GM12873 (cell line): ENCODE data around the gene MUTYH.

Experiments used
- CTCF ChIP-seq: IDR thresholded peaks from 2 replicates; pipeline ENCODE4 v1.5.1; 2012; ENCODE audit warnings: low read depth, mild to moderate bottlenecking, moderate library complexity, low read length, control low read depth; ENCODE audit not compliant: insufficient read depth; ENCODE audit errors: missing control alignments

The MUTYH gene

GRCh38 chr1:45326627-45327623 is 13.3 kb downstream of the MUTYH start, which contains the start of gene HPDL:
HPDL (plus strand) TSS chr1:45326895; CDS start chr1:45327149, 254 bp downstream.
- no peak for TF ChIP-seq CTCF

DNA sequence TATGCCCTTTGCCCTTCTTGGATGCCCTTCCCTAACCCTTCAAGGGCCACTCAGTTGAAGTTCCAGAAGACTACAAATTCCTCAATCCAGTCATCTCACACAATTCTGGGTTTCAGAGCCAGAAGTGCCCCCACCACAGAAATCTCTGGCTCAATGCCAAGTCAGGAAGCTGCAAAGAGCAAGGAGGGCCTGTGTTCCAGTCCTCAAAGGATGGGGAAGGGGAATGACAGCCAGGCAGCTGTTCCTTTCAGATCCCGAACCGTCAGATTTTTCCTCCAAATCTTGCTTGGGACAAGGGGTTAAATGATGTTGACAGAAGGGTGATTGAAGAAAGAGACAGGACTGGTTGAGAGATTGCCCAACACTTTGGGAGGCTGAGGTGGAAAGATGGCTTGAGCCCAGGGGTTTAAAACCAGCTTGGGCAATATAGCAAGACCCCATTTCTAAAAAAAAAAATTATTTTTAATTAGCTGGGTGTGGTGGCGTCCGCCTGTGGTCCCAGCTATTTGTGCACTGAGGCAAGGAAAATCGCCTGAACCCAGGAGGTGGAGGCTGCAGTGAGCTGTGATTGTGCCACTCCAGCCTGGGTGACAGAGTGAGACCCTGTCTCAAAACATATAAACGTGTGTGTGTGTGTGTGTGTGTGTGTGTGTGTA is 14.3 kb downstream of the MUTYH start:
- no peak for TF ChIP-seq CTCF

DNA sequence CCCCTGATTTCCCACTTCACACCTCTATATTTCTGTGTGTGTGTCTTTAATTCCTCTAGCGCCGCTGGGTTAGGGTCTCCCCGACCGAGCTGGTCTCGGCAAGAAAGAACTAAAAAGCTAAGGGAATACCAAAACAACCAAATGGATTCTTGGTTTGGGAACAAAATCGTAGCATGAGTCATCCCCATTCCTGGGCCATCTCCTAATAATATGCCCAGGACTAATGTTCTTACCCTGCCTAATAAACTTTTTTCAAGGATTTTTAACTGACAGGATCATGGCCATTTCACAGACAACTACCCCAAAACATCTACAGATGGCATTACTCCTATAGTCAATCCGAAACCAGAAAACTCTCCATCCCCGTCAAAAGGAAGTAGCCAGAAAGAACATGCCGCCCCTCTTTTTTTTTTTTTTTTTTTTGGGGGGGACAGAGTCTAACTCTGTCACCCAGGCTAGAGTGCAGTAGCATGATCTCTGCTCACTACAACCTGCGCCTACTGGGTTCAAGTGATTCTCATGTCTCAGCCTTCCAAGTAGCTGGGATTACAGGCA is 17.7 kb downstream of the MUTYH start:
- TF ChIP-seq CTCF = no peak

- no peak for TF ChIP-seq CTCF
Measured at GRCh38 chr1:45321444-45321843, 18.8 kb downstream of the MUTYH start.

DNA sequence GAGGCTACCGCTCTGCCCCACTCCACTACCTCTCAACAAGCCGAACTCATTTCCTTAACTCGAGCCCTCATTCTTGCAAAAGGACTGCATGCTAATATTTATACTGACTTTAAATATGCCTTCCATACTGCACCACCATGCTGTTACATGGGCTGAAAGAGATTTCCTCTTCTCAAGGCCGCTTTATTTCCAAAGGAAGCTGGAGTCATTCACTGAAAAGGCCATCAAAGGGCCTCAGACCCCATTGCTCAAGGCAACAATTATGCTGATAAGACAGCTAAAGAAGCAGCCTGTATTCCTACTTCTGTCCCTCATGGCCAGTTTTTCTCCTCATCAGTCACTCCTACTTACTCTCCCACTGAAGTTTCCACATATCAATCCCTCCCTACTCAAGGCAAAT is 20.5 kb downstream of the MUTYH start:
- TF ChIP-seq CTCF = no peak

- TF ChIP-seq CTCF = no peak
Measured at GRCh38 chr1:45317166-45317565, 23.1 kb downstream of the MUTYH start.

GRCh38 chr1:45314266-45314665 is 26.0 kb downstream of the MUTYH start:
- TF ChIP-seq CTCF = no peak
